ENCODE results near the gene TSHZ2.

GRCh38 chr20:52996658-52997057 lies 24.5 kb downstream of the TSHZ2 start:
- TF ChIP-seq CTBP1 (IDR thresholded peaks at IDR 0.05; ENCODE audit: borderline replicate concordance) (no peak), SUZ12 (IDR thresholded peaks at IDR 0.05) (no peak), FOXM1 (IDR thresholded peaks at IDR 0.05; ENCODE audit: borderline replicate concordance) (no peak), SP1 (IDR thresholded peaks at IDR 0.05) (no peak), ELF4 (IDR thresholded peaks at IDR 0.05) (no peak)
- TF ChIP-seq, protein P1, sequence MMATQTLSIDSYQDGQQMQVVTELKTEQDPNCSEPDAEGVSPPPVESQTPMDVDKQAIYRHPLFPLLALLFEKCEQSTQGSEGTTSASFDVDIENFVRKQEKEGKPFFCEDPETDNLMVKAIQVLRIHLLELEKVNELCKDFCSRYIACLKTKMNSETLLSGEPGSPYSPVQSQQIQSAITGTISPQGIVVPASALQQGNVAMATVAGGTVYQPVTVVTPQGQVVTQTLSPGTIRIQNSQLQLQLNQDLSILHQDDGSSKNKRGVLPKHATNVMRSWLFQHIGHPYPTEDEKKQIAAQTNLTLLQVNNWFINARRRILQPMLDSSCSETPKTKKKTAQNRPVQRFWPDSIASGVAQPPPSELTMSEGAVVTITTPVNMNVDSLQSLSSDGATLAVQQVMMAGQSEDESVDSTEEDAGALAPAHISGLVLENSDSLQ (IDR thresholded peaks at IDR 0.05): no peak

Measured in HEK293T (cell line).